Coronary artery (tissue), 2 donors: ENCODE results near the gene PLA2G2F.

Source experiments
- DNase-seq: peaks from one replicate; pipeline ENCODE4 v3.0.0-alpha.2; 2017; ENCODE audit warnings: low spot score
- H3K27ac ChIP-seq, 2 donors: fragments of 200-600 bp; sonication (generic); one replicate each; pipeline ENCODE4 v1.5.1; 2016 to 2019
- H3K4me3 ChIP-seq: fragments of 200-600 bp; sonication (generic); 2 replicates; pipeline ENCODE4 v1.5.1; 2016; ENCODE audit warnings: mild to moderate bottlenecking, moderate library complexity
- TF ChIP-seq, protein P1 (sequence below): fragments of 200-600 bp; sonication (generic); IDR thresholded peaks from one replicate; pipeline ENCODE4 v1.5.1; 2019; ENCODE audit warnings: antibody characterized with exemption

Gene PLA2G2F

DNA sequence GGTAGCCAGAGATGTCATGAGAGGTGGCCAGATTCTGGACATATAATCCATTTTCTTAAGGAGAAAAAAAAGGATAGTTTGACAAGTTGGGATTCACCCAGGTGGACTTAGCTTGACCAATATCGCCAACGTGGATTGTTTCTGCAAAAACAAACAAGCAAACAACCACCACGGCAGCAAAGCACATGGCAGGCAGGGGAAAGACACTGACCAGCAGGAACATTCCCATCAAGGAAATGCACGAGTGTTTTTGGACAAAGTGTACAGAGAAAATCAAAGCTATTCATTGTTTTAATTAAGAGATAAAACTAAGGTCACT, 56.3 kb downstream of the PLA2G2F start:
- Histone ChIP-seq H3K4me3 (no peak overlapping the region), H3K27ac (no peak overlapping the region)
- no peak for DNase-seq
- TF ChIP-seq, protein P1, sequence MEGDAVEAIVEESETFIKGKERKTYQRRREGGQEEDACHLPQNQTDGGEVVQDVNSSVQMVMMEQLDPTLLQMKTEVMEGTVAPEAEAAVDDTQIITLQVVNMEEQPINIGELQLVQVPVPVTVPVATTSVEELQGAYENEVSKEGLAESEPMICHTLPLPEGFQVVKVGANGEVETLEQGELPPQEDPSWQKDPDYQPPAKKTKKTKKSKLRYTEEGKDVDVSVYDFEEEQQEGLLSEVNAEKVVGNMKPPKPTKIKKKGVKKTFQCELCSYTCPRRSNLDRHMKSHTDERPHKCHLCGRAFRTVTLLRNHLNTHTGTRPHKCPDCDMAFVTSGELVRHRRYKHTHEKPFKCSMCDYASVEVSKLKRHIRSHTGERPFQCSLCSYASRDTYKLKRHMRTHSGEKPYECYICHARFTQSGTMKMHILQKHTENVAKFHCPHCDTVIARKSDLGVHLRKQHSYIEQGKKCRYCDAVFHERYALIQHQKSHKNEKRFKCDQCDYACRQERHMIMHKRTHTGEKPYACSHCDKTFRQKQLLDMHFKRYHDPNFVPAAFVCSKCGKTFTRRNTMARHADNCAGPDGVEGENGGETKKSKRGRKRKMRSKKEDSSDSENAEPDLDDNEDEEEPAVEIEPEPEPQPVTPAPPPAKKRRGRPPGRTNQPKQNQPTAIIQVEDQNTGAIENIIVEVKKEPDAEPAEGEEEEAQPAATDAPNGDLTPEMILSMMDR, result no peak

DNA sequence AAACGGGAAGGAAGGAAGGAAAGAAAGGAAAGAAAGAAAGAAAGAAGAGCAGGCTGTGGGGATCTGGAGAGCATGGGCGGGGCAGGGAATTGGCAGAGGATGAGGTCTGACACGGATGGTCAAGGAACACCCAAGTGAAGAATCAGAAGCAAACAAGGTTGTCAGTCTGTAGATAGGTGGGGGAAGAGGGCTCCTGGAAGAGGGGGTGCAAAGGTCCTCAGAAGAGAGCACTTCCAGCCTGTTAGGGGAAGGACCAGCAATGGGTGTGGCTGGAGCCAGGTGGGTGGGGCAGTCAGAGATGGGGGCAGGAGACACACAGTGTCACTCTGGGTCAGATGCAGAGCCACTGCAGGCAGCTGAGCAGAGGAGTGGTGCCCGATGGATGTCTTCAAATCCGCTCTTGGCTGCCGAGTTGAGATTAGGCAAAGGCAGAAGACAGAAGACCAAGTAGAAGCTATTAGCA, 58.2 kb downstream of the PLA2G2F start:
- TF ChIP-seq, protein P1, result no peak
- DNase-seq, result no peak
- Histone ChIP-seq H3K27ac (no peak overlapping the region), H3K4me3 (no peak overlapping the region)

DNA sequence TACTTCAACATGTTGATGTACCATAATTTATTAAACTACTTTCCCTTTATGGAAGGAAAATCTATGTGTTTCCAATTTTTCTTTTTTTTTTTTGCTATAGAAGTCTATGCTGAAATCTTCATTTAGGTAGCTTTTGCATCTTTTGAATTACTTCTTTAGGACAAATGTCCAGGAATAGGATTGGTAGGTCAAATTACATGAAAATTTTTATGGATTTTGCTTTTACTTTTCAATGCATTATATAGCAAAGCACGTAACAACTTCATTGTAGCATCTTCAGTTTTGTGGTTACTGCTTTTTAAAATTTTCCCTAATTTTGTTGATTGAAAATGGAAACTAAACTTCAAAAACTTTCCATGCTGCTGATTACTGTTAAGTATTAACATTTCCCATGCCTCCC, 59.2 kb downstream of the PLA2G2F start:
- no peak for DNase-seq
- TF ChIP-seq, protein P1, result no peak

DNA sequence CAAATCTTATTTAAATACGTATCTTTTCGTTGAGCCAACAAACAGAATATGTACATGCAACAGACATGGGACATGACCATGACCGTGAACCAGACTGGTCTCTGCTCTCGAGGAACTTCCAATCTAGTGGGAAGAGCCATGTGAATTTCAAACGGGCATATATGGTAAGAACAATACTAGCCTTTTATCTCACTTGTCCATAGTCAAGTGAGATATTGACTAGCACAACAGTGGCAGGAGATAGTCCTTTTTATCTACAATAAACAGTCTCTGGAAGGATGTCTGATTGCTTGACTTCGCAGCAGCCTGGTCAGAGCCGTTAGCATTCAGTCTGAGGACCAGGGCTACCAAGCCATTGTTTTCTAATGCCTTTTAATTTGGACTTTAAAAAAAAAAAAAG, 59.8 kb downstream of the PLA2G2F start:
- Histone ChIP-seq H3K4me3 (no peak overlapping the region), H3K27ac (no peak overlapping the region)
- TF ChIP-seq, protein P1, result no peak
- DNase-seq, result no peak

More for the DNA sequence above, 59.2 kb downstream of the PLA2G2F start:
- Histone ChIP-seq H3K4me3 (no peak overlapping the region), H3K27ac (no peak overlapping the region)

DNA sequence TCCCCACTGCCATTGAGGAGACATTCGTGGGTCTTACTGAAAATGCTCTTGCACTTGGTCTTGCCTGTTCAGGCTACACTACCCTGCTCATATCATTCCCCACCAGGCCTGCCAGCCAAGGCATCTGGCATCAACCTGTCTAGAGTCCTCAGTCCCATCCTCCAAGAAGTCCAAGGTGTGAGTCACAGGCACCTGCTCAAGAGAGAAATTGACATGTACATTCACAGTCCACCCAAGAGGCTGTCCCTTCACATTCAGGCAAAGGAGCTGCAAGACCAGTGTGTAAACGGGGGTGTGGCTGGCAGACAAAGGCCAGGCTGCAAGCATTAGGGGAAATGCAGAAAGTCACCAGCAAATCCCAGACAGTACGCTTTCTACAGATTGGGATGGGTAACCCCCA, 60.3 kb downstream of the PLA2G2F start:
- H3K27ac ChIP-seq, result no peak overlapping the region
- TF ChIP-seq, protein P1, result no peak
- H3K4me3 ChIP-seq, result no peak overlapping the region
- no peak for DNase-seq

DNA sequence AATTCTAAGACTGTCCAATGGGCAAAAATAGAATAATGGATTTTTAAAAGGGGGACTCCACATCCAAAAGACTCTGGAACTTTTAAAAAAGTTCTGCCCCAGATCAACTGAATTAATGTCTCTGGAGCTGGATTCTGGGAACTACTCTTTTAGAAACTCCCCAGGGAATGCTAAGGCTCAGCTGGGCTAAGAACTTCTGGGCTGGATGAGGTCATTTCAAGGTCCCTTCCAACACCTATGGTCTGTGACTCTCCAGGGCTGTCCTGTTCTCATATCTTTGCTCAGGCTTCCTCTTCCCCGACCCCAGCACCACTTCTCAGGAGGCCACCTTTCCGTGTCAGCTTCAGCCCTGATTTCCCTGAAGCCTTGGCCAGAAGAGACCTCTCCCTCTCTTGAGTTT, 60.7 kb downstream of the PLA2G2F start:
- DNase-seq, result no peak
- H3K27ac ChIP-seq, result no peak overlapping the region
- H3K4me3 ChIP-seq, result no peak overlapping the region
- TF ChIP-seq, protein P1, result no peak
